ENCODE data around the gene SSBP4. TPM values are rescaled to one million over a fixed set of nuclear protein-coding genes. Genes with fewer than 3 reads are reported as not detected.
A peak's percentile ranks its signal among the peaks of the same experiment; 100 is the strongest.

SSBP4 gene
- total RNA-seq, 6 donors from 2014 or later, result 52.0 to 157 (median 84.1) TPM

DNA sequence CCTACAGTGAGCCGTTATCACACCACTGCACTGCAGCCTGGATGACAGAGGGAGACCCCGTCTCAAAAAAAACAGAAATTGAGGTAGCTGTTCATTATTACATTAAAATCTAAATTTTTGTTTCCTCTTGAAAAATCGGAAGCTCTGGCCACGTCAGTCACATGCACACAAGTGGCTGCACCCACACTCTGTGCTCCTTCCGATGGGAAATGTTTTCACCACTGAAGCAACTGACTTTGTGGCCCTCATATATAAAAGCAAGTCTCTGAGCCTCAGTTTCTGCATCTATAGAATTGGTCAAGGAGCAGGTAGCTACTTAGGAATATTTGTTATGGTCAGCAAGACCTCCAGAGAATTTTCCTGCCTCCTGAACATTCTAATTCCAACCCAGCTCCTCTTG, 26.3 kb upstream of the SSBP4 start:
- H3K9me3 ChIP-seq, result no peaks in the 10 kb centered on the region
- ATAC-seq (ENCODE audit: low FRiP score in 2 of 2), result no peak
- peaks cover 9 to 30% (median 20%) of the 10 kb centered on the region in 4 donors for H3K4me1 ChIP-seq
- H3K27ac ChIP-seq, result peak overlapping the region; percentile 67 to 75 (median 74)
- TF ChIP-seq EP300 (IDR thresholded peaks at IDR 0.05) (no peak), POLR2A (IDR thresholded peaks at IDR 0.05) (no peak), POLR2AphosphoS5 (IDR thresholded peaks at IDR 0.05) (no peak)
- TF ChIP-seq, protein P1, sequence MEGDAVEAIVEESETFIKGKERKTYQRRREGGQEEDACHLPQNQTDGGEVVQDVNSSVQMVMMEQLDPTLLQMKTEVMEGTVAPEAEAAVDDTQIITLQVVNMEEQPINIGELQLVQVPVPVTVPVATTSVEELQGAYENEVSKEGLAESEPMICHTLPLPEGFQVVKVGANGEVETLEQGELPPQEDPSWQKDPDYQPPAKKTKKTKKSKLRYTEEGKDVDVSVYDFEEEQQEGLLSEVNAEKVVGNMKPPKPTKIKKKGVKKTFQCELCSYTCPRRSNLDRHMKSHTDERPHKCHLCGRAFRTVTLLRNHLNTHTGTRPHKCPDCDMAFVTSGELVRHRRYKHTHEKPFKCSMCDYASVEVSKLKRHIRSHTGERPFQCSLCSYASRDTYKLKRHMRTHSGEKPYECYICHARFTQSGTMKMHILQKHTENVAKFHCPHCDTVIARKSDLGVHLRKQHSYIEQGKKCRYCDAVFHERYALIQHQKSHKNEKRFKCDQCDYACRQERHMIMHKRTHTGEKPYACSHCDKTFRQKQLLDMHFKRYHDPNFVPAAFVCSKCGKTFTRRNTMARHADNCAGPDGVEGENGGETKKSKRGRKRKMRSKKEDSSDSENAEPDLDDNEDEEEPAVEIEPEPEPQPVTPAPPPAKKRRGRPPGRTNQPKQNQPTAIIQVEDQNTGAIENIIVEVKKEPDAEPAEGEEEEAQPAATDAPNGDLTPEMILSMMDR (IDR thresholded peaks at IDR 0.05), result no peak
- peak in 1 of 2 donors; percentile 41 for DNase-seq
- no peaks in the 10 kb centered on the region for H3K36me3 ChIP-seq
- H3K4me3 ChIP-seq, result peak overlapping the region in 2 of 4 donors; percentile 1 to 52
- WGBS, 2 donors, result 51 to 57% methylated on average over 5 of the region's 5 CpGs
- H3K27me3 ChIP-seq, result no peaks in the 10 kb centered on the region

DNA sequence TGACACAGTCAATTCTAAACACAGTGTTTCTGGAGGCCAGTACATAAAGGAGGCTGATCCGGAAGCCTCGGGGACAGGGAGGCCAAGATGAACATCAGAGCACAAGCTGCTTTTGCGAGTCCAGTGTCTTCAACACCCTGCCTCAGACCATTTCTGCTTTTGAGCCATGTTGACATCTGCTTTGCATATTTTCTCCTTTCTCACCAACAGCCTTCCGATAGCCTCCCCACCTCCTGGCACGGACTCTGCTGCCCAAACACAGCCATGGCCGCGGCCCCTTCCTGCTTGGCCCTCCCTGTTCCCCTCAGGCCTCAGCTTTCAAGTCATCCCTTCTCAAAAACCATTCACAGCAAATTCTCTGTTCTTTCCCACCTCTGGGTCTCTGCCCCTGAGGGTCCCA, 25.4 kb upstream of the SSBP4 start:
- H3K36me3 ChIP-seq, result no peaks in the 10 kb centered on the region
- DNase-seq, result peak in 1 of 2 donors; percentile 54
- peak overlapping the region in 2 of 4 donors; percentile 6 to 52 for H3K4me3 ChIP-seq
- WGBS, 2 donors, result 42 to 48% methylated on average over 7 of the region's 7 CpGs
- TF ChIP-seq, protein P1 (IDR thresholded peaks at IDR 0.05), result no peak
- TF ChIP-seq POLR2AphosphoS5 (IDR thresholded peaks at IDR 0.05), result peak in 1 of 2 donors; percentile 13
- peak overlapping the region; percentile 67 to 75 (median 74) for H3K27ac ChIP-seq
- H3K4me1 ChIP-seq, result peaks cover 10 to 27% (median 17%) of the 10 kb centered on the region in 4 donors
- no peaks in the 10 kb centered on the region for H3K27me3 ChIP-seq
- peak in 1 of 2 donors; percentile 55 for ATAC-seq (ENCODE audit: low FRiP score in 2 of 2)
- no peaks in the 10 kb centered on the region for H3K9me3 ChIP-seq

DNA sequence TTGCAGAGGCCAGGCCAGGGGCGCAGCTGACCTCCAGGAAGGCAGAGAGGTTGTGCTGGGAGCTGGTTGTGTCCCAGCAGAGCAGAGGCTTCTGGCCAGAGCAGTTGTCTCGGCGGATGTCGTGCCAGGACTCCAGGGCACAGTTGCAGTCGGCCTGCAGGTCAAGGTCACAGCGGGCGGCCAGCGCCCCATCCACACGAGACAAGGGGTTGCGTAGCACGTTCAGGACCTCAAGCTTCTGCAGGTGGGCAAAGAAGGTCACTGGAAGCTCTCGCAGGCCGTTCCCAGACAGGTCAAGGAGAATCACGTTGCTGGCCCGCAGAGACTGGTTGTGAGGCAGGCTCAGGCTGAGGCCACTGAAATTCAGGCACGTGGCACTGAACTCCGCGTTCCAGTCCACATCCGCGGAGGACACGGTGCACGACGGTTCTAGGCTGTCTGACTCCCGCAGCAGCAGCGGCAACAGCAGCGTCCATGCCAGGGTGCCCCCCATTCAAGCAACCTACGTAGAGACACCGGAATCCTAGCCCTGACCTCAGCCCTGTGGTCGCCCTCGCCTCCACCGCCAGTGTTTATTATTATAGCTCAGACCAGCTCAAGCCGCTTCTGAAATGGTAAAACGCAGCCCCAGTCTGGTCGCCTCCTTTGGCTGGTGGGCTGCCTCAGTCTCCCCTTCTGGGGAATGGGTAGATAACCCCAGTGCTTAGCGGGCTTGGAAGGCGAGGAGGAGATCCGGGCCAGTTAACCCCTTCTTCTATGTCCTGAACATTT, 22.5 kb upstream of the SSBP4 start:
- Histone ChIP-seq H3K27ac (peak overlapping the region in 3 of 4 donors; percentile 20 to 75 (median 75)), H3K27me3 (no peaks in the 10 kb centered on the region), H3K36me3 (no peaks in the 10 kb centered on the region), H3K4me3 (peak overlapping the region in 3 of 4 donors; percentile 37 to 52 (median 44)), H3K4me1 (peaks cover 15 to 30% (median 24%) of the 10 kb centered on the region in 4 donors), H3K9me3 (no peaks in the 10 kb centered on the region)
- ATAC-seq (ENCODE audit: low FRiP score in 2 of 2), result no peak
- DNase-seq, result no peak
- 54 to 66% methylated on average over 16 to 37 of the region's 37 CpGs for WGBS, 2 donors
- TF ChIP-seq POLR2AphosphoS5 (IDR thresholded peaks at IDR 0.05) (no peak), EP300 (IDR thresholded peaks at IDR 0.05) (no peak), POLR2A (IDR thresholded peaks at IDR 0.05) (no peak)
- TF ChIP-seq, protein P1 (IDR thresholded peaks at IDR 0.05), result no peak

DNA sequence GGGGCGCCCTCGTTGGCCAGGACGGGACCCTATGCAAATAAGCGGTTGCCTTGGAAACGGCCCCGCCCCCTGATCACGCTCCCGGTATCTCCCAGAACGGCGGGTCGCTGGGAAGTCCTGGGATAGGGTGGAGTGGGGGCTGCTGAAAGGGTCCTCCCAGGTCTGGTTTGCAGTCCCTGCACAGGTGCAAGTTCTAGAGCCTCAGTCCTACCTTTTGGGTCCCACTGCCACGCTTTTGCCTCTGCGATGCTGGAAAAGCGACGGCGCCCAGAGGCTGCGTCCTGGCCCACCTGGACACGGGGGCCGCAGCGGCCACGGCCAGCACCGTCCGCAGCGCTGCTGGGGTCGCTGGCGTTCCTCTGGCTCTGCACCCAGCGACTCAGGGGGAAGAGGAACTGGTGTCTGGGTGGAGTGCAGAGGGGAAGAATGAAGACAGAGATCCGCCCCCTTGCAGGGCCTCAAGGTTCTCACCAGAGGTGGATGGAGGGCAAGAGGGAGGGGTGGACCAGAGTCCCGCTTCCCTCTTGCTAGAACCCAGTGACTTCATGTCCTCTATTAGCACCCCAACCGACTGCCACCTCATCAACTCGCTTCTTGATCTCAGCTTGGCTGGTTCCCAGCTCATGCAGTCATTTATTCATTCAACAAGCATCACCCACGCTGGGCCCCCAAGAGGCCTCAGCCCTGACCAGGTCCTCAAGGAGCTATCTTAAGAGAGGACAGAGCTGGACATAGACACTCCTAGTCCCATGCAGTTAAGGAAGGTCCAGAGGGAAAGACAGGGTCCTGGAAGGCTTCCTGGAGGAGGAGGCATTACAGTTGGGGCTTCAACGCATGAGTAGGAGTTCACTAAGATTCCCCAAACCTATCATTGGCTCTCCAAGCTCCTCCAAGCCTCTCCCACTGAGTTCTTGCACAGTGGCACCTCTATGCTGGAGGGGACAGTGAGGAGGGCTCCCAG, 21.7 kb upstream of the SSBP4 start, which contains the start of gene LRRC25:
Gene LRRC25, minus strand, starts transcription at position 381 of the 961 bp plus-strand sequence. CDS start 659 bp downstream, outside the sequence.
- H3K27ac ChIP-seq, result peak within 1 kb of the TSS in 3 of 4 donors; percentile 20 to 75 (median 75)
- H3K27me3 ChIP-seq, result no peaks in the 10 kb centered on the region
- TF ChIP-seq POLR2AphosphoS5 (IDR thresholded peaks at IDR 0.05) (peak in 1 of 2 donors; percentile 64), POLR2A (IDR thresholded peaks at IDR 0.05) (peak in 1 of 4 donors; percentile 81)
- TF ChIP-seq, protein P1 (IDR thresholded peaks at IDR 0.05), result no peak
- DNase-seq (peak; percentile 83 to 84), ATAC-seq (ENCODE audit: low FRiP score in 2 of 2) (peak; percentile 63 to 76)
- peaks cover 15 to 32% (median 28%) of the 10 kb centered on the region in 4 donors for H3K4me1 ChIP-seq
- peak within 1 kb of the TSS in 3 of 4 donors; percentile 37 to 52 (median 44) for H3K4me3 ChIP-seq
- no peaks in the 10 kb centered on the region for H3K36me3 ChIP-seq
- no peaks in the 10 kb centered on the region for H3K9me3 ChIP-seq
- 14 to 18% methylated on average over 11 to 26 of the region's 33 CpGs for WGBS, 2 donors
